Mucosa of stomach (tissue), 1 donor: ENCODE results near the gene ADAMTS6.

ENCODE experiments used
- H3K27me3 ChIP-seq: one replicate; pipeline ENCODE4 v1.7.0; 2013; ENCODE audit warnings: mild to moderate bottlenecking, low read length; ENCODE audit not compliant: control insufficient read depth, insufficient read depth
- H3K36me3 ChIP-seq: one replicate; pipeline ENCODE4 v1.7.0; 2013; ENCODE audit warnings: low read length; ENCODE audit not compliant: control insufficient read depth, insufficient read depth
- H3K4me1 ChIP-seq: one replicate; pipeline ENCODE4 v1.7.0; 2013; ENCODE audit warnings: mild to moderate bottlenecking, low read length; ENCODE audit not compliant: control insufficient read depth, insufficient read depth
- H3K4me3 ChIP-seq: one replicate; pipeline ENCODE4 v1.7.0; 2013; ENCODE audit warnings: low read length
- H3K9ac ChIP-seq: one replicate; pipeline ENCODE4 v1.7.0; 2013; ENCODE audit warnings: mild to moderate bottlenecking, low read length, moderate library complexity
- H3K9me3 ChIP-seq: one replicate; pipeline ENCODE4 v1.7.0; 2013; ENCODE audit warnings: mild to moderate bottlenecking, low read length, moderate library complexity; ENCODE audit not compliant: control insufficient read depth
- donor health status: Pancreatic carcinoma.

Gene ADAMTS6

GRCh38 chr5:65459995-65460394, 21.7 kb downstream of the ADAMTS6 start:
- H3K9me3 ChIP-seq = no peaks in the 10 kb centered on the region
- no peaks in the 10 kb centered on the region for H3K4me1 ChIP-seq
- H3K4me3 ChIP-seq = no peak overlapping the region
- H3K27me3 ChIP-seq = no peaks in the 10 kb centered on the region
- H3K9ac ChIP-seq = no peak overlapping the region
- no peaks in the 10 kb centered on the region for H3K36me3 ChIP-seq

GRCh38 chr5:65455064-65455463, 26.7 kb downstream of the ADAMTS6 start:
- Histone ChIP-seq H3K27me3 (no peaks in the 10 kb centered on the region), H3K9me3 (no peaks in the 10 kb centered on the region), H3K36me3 (no peaks in the 10 kb centered on the region), H3K9ac (no peak overlapping the region), H3K4me1 (no peaks in the 10 kb centered on the region), H3K4me3 (no peak overlapping the region)

- Histone ChIP-seq H3K9me3 (no peaks in the 10 kb centered on the region), H3K36me3 (no peaks in the 10 kb centered on the region), H3K27me3 (no peaks in the 10 kb centered on the region), H3K4me3 (no peak overlapping the region), H3K9ac (no peak overlapping the region), H3K4me1 (no peaks in the 10 kb centered on the region)
Measured at GRCh38 chr5:65451436-65451835, 30.3 kb downstream of the ADAMTS6 start.

GRCh38 chr5:65446682-65447081, 35.0 kb downstream of the ADAMTS6 start:
- Histone ChIP-seq H3K4me1 (no peaks in the 10 kb centered on the region), H3K9ac (no peak overlapping the region), H3K36me3 (no peaks in the 10 kb centered on the region), H3K9me3 (no peaks in the 10 kb centered on the region), H3K4me3 (no peak overlapping the region), H3K27me3 (no peaks in the 10 kb centered on the region)

GRCh38 chr5:65441800-65442199, 39.9 kb downstream of the ADAMTS6 start:
- no peak overlapping the region for H3K4me3 ChIP-seq
- H3K9me3 ChIP-seq = no peaks in the 10 kb centered on the region
- H3K36me3 ChIP-seq = no peaks in the 10 kb centered on the region
- no peaks in the 10 kb centered on the region for H3K27me3 ChIP-seq
- no peaks in the 10 kb centered on the region for H3K4me1 ChIP-seq
- no peak overlapping the region for H3K9ac ChIP-seq

- Histone ChIP-seq H3K36me3 (no peaks in the 10 kb centered on the region), H3K4me1 (no peaks in the 10 kb centered on the region), H3K4me3 (no peak overlapping the region), H3K27me3 (no peaks in the 10 kb centered on the region), H3K9me3 (no peaks in the 10 kb centered on the region), H3K9ac (no peak overlapping the region)
Measured at GRCh38 chr5:65440456-65440855, 41.3 kb downstream of the ADAMTS6 start.

- no peaks in the 10 kb centered on the region for H3K9me3 ChIP-seq
- H3K27me3 ChIP-seq = no peaks in the 10 kb centered on the region
Measured at GRCh38 chr5:65434122-65434521, 47.6 kb downstream of the ADAMTS6 start.

GRCh38 chr5:65426656-65427055, 55.1 kb downstream of the ADAMTS6 start:
- H3K4me1 ChIP-seq = no peaks in the 10 kb centered on the region
- no peak overlapping the region for H3K9ac ChIP-seq
- no peaks in the 10 kb centered on the region for H3K27me3 ChIP-seq
- no peaks in the 10 kb centered on the region for H3K36me3 ChIP-seq
- no peaks in the 10 kb centered on the region for H3K9me3 ChIP-seq
- no peak overlapping the region for H3K4me3 ChIP-seq

More at GRCh38 chr5:65434122-65434521, 47.6 kb downstream of the ADAMTS6 start:
- Histone ChIP-seq H3K4me1 (no peaks in the 10 kb centered on the region), H3K36me3 (no peaks in the 10 kb centered on the region), H3K4me3 (no peak overlapping the region), H3K9ac (no peak overlapping the region)

- Histone ChIP-seq H3K27me3 (no peaks in the 10 kb centered on the region), H3K9me3 (no peaks in the 10 kb centered on the region), H3K4me1 (no peaks in the 10 kb centered on the region), H3K4me3 (no peak overlapping the region), H3K9ac (no peak overlapping the region), H3K36me3 (no peaks in the 10 kb centered on the region)
Measured at GRCh38 chr5:65423623-65424022, 58.1 kb downstream of the ADAMTS6 start.

GRCh38 chr5:65418661-65419060, 63.1 kb downstream of the ADAMTS6 start:
- no peaks in the 10 kb centered on the region for H3K36me3 ChIP-seq
- H3K27me3 ChIP-seq = no peaks in the 10 kb centered on the region
- no peak overlapping the region for H3K4me3 ChIP-seq
- H3K4me1 ChIP-seq = no peaks in the 10 kb centered on the region
- no peak overlapping the region for H3K9ac ChIP-seq
- no peaks in the 10 kb centered on the region for H3K9me3 ChIP-seq

GRCh38 chr5:65413822-65414221, 67.9 kb downstream of the ADAMTS6 start:
- H3K9me3 ChIP-seq = no peaks in the 10 kb centered on the region
- H3K9ac ChIP-seq = no peak overlapping the region
- no peaks in the 10 kb centered on the region for H3K27me3 ChIP-seq
- no peak overlapping the region for H3K4me3 ChIP-seq
- H3K4me1 ChIP-seq = no peaks in the 10 kb centered on the region
- H3K36me3 ChIP-seq = no peaks in the 10 kb centered on the region

- H3K4me1 ChIP-seq = no peaks in the 10 kb centered on the region
- H3K27me3 ChIP-seq = no peaks in the 10 kb centered on the region
- no peaks in the 10 kb centered on the region for H3K9me3 ChIP-seq
- H3K9ac ChIP-seq = no peak overlapping the region
- no peaks in the 10 kb centered on the region for H3K36me3 ChIP-seq
- no peak overlapping the region for H3K4me3 ChIP-seq
Measured at GRCh38 chr5:65412842-65413241, 68.9 kb downstream of the ADAMTS6 start.

GRCh38 chr5:65411356-65411755, 70.4 kb downstream of the ADAMTS6 start:
- Histone ChIP-seq H3K4me3 (no peak overlapping the region), H3K4me1 (no peaks in the 10 kb centered on the region), H3K9me3 (no peaks in the 10 kb centered on the region), H3K36me3 (no peaks in the 10 kb centered on the region), H3K9ac (no peak overlapping the region), H3K27me3 (no peaks in the 10 kb centered on the region)
